Measurements from ENCODE around the gene AOPEP. TPM values are rescaled to one million over a fixed set of nuclear protein-coding genes. Genes with fewer than 3 reads are reported as not detected.
"Not testable (repeated sequence)": the region's sequence is repeated elsewhere in the genome, so short reads cannot be mapped to it uniquely, and the experiment has no call there.

Gene AOPEP
- total RNA-seq, 2 experiments from 2014 or later: 9.5 TPM

DNA sequence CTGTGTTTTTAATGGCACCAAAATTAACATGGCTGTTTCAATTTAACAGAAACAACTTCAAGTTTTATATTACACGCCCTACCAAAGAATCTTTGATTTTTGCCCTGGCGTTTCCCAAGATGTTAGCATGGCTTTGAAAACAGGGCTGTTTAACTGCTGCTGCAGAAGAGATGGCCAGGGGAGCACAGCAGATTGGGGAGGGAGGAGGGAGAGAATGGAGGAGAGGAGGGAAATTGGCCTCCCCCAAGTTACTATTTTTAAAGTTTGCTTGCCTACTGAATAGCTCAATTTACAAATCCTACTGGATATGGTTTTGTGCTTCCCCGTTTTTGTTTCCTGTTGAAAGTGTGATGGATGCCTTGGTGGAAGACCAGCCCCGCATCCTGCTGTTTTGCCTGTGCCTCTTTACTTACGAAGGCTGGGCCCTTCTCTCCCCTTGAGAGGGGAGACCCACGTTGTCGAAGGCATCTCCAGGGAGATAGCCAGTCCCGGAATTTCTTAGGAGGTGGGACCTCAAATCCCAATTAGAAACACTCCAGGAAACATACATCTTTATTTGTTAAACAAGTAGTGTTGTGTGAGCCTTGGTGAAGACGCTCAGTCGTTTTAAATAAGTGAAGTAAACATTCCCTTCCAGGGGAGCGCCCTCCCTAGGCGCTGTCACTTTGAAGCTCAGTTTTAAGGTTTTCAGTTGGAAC is 98.6 kb downstream of the AOPEP start:
- Mint-ChIP-seq H3K36me3 (peaks cover 7% of the 10 kb centered on the region), H3K4me1 (peaks cover 9% of the 10 kb centered on the region), H3K27me3 (no peaks in the 10 kb centered on the region), H3K27ac (no peak overlapping the region), H3K9me3 (no peaks in the 10 kb centered on the region), H3K4me3 (no peak overlapping the region)
- POLR2A ChIA-PET: no interaction called here
- no peak for ATAC-seq (ENCODE audit: low read depth)
- no peak for DNase-seq

DNA sequence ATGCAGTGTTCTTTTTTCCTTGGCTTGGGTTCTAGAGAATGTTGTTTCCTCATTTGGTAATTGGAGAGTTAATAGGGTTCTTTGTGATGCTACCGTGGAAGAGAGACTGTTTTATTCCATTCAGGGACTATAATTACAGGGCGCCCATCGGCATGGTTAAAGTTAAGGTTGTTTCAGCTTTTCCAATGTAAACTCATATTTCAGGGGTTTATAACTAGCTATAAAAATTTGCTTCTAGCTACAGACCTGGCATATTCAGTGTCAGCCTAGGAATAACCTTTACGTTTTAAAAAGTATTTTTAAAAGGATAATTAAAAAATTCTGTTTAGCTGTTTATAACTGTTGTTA is 99.1 kb downstream of the AOPEP start:
- Mint-ChIP-seq H3K9me3 (peaks cover 2% of the 10 kb centered on the region), H3K4me3 (no peak overlapping the region), H3K4me1 (peaks cover 9% of the 10 kb centered on the region), H3K27me3 (no peaks in the 10 kb centered on the region), H3K27ac (no peak overlapping the region), H3K36me3 (peaks cover 6% of the 10 kb centered on the region)
- no peak for ATAC-seq (ENCODE audit: low read depth)
- POLR2A ChIA-PET: no interaction called here
- DNase-seq: no peak

DNA sequence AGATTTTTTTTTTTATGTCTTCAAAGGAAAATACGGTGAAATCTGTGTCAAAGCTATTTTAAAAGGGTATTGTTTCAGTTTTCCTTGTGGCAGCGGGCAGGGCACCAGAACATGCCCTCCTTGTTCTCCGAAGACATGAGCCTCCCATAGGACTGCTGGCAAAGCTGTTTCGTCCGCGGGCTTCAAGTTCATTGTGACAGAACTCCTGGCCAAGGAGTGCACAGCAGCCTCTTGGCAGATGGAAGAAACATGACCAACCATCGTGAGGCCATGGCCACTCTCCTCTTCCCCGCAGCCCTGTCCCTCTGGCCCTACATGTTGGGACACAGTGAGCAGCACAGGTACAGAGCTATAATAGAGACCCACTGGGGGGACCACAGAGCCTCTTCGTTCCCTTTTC is 99.5 kb downstream of the AOPEP start:
- POLR2A ChIA-PET: no interaction called here
- ATAC-seq (ENCODE audit: low read depth) (no peak), DNase-seq (no peak)
- H3K27me3 Mint-ChIP-seq: no peaks in the 10 kb centered on the region
- no peak overlapping the region for H3K27ac Mint-ChIP-seq
- H3K36me3 Mint-ChIP-seq: peaks cover 6% of the 10 kb centered on the region
- H3K9me3 Mint-ChIP-seq: peaks cover 3% of the 10 kb centered on the region
- peaks cover 9% of the 10 kb centered on the region for H3K4me1 Mint-ChIP-seq
- no peak overlapping the region for H3K4me3 Mint-ChIP-seq

DNA sequence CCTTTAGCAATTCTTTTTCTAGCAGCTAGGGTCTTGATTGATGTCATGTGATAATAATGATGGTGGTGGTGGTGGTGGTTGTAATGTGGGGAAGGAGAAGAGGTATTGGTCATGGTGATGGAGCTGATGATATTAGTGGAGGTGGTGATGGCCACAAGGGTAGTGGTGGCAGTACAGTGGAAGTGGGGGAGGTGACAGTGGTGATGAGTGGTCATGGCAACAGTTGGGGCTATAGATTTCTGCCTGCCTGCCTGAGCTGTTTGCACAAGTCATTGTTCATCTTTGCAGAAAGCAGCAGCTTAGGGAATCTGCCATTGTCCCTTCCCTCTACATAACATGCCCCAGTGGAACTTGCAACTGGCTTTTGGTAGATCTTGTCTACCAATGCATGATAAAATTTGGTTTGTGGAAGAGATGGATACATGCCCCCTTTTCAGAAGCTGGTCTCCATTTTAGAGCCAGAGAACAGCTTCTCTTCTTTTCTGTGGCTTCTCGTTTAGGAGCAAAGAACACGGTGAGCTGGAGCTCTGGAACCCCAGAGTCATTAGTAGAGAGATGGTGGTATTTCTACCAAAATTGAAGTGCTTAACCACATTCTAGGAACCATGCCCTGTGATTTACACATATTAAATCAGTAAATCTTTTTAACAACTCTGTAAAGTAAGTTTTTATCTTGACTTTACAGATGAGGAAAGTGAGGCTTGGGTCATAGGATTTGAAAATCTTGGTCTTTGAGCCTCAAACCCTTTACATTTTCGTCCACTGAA is 100.3 kb downstream of the AOPEP start:
- Mint-ChIP-seq H3K9me3 (peaks cover 3% of the 10 kb centered on the region), H3K27ac (no peak overlapping the region), H3K4me3 (no peak overlapping the region), H3K27me3 (no peaks in the 10 kb centered on the region), H3K36me3 (peaks cover 8% of the 10 kb centered on the region), H3K4me1 (peaks cover 5% of the 10 kb centered on the region)
- DNase-seq: no peak
- POLR2A ChIA-PET: interaction anchor here (0.6 kb wide), 1 partner anchor 1591 kb away, joined by 4 read pairs; the partner anchor contains the start of gene ZNF367
- no peak for ATAC-seq (ENCODE audit: low read depth)

DNA sequence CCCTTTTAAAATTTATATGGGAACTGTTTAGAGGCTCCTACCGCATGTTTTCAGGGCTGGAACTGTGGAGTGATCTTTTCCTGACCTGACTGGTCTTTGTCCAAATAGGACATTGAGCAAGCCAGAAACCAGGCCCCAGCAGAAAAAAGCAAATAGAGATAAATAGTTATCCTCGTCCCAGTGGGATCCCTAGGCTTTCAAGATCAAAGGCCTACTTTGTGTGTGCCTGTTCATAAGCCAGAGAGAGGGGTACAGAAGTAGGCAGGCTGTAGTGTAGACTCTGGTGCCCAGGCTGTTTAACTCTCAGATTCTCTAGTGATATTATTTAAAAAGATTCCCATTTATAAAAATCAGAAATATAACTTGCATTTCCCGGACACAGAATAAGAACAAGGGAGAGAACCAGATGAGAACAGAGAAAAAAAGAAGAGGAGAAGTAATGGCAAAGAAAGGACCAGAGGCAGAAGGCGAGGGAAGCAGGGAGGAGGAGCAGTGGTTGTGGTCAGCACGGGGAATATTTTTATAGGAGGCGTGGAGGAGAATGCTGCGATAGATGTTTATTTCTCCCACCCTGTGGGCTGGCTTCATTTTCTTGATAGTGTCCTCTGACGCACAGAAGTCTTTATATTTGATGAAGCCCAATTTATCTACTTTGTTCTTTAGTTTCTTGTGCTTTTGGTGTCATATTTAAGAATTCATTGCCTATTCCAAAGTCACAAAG is 101.2 kb downstream of the AOPEP start:
- POLR2A ChIA-PET: no interaction called here
- Mint-ChIP-seq H3K27ac (no peak overlapping the region), H3K4me1 (peaks cover 4% of the 10 kb centered on the region), H3K36me3 (peaks cover 11% of the 10 kb centered on the region), H3K9me3 (peaks cover 3% of the 10 kb centered on the region), H3K4me3 (no peak overlapping the region), H3K27me3 (no peaks in the 10 kb centered on the region)
- DNase-seq (no peak), ATAC-seq (ENCODE audit: low read depth) (no peak)

DNA sequence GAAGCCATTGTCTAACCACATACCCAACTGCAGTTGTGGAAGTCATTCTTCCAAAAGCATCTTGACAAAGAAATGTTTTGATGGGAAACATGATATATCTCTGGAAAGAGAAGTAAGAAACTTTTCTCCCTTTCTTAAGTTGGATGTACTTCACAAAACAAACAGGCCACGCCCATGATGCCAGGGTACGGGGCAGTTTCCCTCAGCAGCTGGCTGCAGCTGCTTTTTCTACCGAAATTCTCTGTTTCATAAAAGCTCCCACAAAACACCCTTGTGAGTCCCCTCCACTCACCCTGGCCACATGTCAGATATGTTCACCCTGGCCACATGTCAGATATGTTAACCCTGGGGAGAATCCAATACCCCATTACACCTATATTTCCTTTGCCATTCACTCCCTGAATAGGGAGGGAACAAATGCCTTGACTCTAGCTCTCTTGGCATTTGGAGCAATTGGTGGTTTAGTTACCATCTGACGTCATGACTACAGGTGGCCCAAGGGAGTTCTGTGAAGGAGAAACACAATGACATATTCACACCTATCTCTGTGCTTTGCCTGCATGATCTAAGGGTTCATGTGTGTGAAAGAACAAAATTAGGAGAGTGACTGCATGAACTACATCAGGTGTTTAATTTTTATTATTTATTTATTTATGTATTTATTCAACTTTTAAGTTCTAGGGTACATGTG is 103.0 kb downstream of the AOPEP start:
- peaks cover 4% of the 10 kb centered on the region for H3K4me1 Mint-ChIP-seq
- peaks cover 16% of the 10 kb centered on the region for H3K36me3 Mint-ChIP-seq
- no peaks in the 10 kb centered on the region for H3K27me3 Mint-ChIP-seq
- DNase-seq (no peak), ATAC-seq (ENCODE audit: low read depth) (no peak)
- POLR2A ChIA-PET: no interaction called here
- H3K4me3 Mint-ChIP-seq: no peak overlapping the region
- no peak overlapping the region for H3K27ac Mint-ChIP-seq
- H3K9me3 Mint-ChIP-seq: peaks cover 3% of the 10 kb centered on the region

DNA sequence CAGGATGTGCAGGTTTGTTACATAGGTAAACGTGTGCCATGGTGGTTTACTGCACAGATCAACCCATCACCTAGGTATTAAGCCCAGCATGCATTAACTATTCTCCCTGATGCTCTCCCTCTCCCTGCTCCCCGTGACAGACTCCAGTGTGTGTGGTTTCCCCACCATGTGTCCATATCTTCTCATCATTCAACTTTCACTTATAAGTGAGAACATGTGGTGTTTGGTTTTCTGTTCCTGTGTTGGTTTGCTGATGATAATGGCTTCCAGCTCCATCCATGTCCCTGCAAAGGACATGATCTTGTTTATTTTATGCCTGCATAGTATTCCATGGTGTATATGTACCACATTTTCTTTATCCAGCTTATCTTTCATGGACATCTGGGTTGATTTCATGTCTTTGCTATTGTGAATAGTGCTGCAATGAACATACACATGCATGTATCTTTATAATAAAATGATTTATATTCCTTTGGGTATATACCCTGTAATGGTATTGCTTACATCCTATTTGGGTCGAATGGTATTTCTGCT is 103.6 kb downstream of the AOPEP start:
- ATAC-seq (ENCODE audit: low read depth); H3K4me1 Mint-ChIP-seq; H3K4me3 Mint-ChIP-seq; H3K27me3 Mint-ChIP-seq; DNase-seq; H3K27ac Mint-ChIP-seq; POLR2A ChIA-PET; H3K9me3 Mint-ChIP-seq: not testable (repeated sequence)
- H3K36me3 Mint-ChIP-seq: peaks cover 16% of the 10 kb centered on the region

DNA sequence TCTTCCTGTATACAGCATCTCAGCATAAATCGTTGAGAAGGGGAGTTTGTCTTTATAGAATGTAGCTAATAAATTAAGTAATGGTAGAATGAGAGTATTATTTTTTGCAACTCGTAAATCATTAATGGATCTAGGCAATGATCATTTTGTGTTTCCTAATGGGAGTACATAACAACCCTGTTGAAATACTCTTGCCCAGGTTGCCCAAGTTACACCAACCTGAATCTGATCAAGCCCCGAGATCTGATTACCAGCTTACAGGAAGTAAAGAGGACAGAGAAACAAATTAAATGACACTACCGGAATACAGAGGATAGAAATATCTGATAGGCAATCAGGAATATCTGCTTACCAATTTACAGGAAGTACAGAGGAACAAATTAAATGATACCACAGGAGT is 107.3 kb downstream of the AOPEP start:
- Mint-ChIP-seq H3K27ac (no peak overlapping the region), H3K36me3 (peaks cover 16% of the 10 kb centered on the region), H3K9me3 (peaks cover 12% of the 10 kb centered on the region), H3K27me3 (no peaks in the 10 kb centered on the region), H3K4me3 (no peak overlapping the region), H3K4me1 (no peaks in the 10 kb centered on the region)
- ATAC-seq (ENCODE audit: low read depth) (no peak), DNase-seq (no peak)
- POLR2A ChIA-PET: no interaction called here

DNA sequence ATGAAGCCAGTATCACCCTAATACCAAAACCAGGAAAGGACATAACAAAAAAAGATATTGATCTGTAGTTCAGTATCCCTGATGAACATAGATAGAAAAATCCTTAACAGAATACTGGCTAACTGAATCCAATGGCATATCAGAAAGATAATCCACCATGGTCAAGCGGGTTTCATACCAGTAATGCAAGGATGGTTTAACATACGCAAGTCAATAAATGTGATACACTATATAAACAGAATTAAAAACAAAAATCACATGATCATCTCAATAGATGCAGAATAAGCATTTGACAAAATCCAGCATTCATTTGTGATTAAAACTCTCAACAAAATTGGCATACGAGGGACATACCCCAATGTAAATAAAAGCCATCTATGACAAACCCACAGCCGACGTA is 110.9 kb downstream of the AOPEP start:
- POLR2A ChIA-PET: no interaction called here
- Mint-ChIP-seq H3K4me1 (peaks cover 8% of the 10 kb centered on the region), H3K27ac (no peak overlapping the region), H3K27me3 (no peaks in the 10 kb centered on the region), H3K9me3 (peaks cover 10% of the 10 kb centered on the region), H3K4me3 (no peak overlapping the region), H3K36me3 (peaks cover 20% of the 10 kb centered on the region)
- DNase-seq (no peak), ATAC-seq (ENCODE audit: low read depth) (no peak)

DNA sequence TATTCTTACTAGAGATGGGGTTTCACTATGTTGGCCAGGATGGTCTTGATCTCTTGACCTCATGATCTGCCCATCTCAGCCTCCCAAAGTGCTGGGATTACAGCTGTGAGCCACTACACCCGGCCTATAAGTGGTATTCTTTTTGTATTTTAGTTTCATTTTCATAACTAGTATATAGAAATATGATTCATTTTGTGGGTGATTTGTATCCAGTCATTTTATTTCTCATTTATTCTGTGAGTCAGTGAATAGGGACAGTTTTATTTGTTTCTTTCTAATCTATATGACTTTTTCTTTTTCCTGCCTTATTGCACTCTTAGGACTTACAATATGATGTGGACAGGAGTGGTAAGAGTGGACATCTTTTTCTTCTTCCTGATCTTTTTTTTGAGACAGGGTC is 112.9 kb downstream of the AOPEP start:
- no peak overlapping the region for H3K4me3 Mint-ChIP-seq
- POLR2A ChIA-PET: no interaction called here
- no peak for ATAC-seq (ENCODE audit: low read depth)
- peaks cover 10% of the 10 kb centered on the region for H3K9me3 Mint-ChIP-seq
- H3K36me3 Mint-ChIP-seq: peaks cover 18% of the 10 kb centered on the region
- no peaks in the 10 kb centered on the region for H3K27me3 Mint-ChIP-seq
- peaks cover 15% of the 10 kb centered on the region for H3K4me1 Mint-ChIP-seq
- DNase-seq: no peak
- H3K27ac Mint-ChIP-seq: no peak overlapping the region

DNA sequence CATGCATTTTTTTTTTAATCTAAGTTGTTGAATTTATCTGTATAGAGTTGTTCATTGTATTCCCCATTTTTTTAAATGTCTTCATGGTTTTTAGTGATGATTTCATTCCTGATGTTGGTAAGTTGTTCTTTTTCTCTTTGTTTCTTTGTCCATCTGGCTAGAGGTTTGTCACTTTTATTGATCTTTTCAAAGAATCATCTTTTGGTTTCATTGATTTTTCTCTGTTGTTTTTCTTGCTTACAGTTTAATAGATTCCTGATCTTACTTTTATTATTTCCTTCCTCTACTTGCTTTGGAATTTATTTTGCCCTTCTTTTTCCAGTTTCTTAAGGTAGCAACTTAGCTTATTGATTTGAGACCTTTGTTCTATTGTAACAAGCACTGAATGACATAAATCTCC is 114.2 kb downstream of the AOPEP start:
- Mint-ChIP-seq H3K27me3 (no peaks in the 10 kb centered on the region), H3K36me3 (peaks cover 22% of the 10 kb centered on the region), H3K4me1 (peaks cover 15% of the 10 kb centered on the region), H3K4me3 (no peak overlapping the region), H3K27ac (no peak overlapping the region), H3K9me3 (peaks cover 10% of the 10 kb centered on the region)
- DNase-seq: no peak
- ATAC-seq (ENCODE audit: low read depth): no peak
- POLR2A ChIA-PET: no interaction called here

DNA sequence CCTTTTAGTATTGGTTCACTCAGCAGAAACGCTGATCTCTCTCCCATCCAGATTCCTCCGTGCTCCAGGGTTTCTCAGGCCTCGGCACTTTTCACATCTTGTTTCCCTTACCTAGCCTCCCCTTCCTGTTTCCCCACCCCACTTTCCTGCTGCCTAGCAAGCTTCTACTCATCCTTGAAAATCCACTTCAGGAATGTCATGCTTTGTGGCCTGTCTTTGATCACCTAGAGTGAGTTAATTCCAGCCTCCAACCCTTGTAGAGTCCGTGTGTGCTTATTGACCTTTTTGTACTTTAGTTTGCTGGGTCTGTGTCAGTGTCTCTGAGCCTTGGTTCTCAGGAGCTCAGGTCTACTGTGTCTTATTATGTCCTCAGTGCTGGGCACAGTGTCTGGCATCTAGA is 116.6 kb downstream of the AOPEP start:
- ATAC-seq (ENCODE audit: low read depth): no peak
- POLR2A ChIA-PET: no interaction called here
- Mint-ChIP-seq H3K4me1 (peaks cover 20% of the 10 kb centered on the region), H3K4me3 (no peak overlapping the region), H3K27ac (no peak overlapping the region), H3K9me3 (peaks cover 4% of the 10 kb centered on the region), H3K27me3 (no peaks in the 10 kb centered on the region), H3K36me3 (peaks cover 24% of the 10 kb centered on the region)
- DNase-seq: no peak

DNA sequence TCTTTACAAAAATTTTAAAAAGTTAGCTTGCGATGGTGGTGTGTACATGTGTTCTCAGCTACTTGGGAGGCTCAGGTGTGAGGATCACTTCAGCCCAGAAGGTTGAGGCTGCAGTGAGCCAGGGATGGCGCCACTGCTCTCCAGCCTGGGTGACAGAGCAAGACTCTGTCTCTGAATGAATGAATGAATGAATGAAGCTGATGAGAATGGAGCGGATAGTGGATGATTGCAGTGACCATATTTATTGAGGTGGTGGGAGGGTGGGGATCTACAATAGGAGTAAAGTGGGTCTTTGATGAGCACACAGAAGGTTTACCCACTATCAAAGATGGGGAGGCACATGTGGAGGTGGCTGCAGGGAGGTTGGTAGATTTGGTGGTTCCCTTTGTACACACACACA is 120.2 kb downstream of the AOPEP start:
- POLR2A ChIA-PET: no interaction called here
- H3K4me1 Mint-ChIP-seq: peaks cover 14% of the 10 kb centered on the region
- no peaks in the 10 kb centered on the region for H3K9me3 Mint-ChIP-seq
- no peak overlapping the region for H3K4me3 Mint-ChIP-seq
- H3K27ac Mint-ChIP-seq: no peak overlapping the region
- no peaks in the 10 kb centered on the region for H3K27me3 Mint-ChIP-seq
- ATAC-seq (ENCODE audit: low read depth) (no peak), DNase-seq (no peak)
- peaks cover 11% of the 10 kb centered on the region for H3K36me3 Mint-ChIP-seq
